Measurements from ENCODE around the gene DMD.

DMD gene

DNA sequence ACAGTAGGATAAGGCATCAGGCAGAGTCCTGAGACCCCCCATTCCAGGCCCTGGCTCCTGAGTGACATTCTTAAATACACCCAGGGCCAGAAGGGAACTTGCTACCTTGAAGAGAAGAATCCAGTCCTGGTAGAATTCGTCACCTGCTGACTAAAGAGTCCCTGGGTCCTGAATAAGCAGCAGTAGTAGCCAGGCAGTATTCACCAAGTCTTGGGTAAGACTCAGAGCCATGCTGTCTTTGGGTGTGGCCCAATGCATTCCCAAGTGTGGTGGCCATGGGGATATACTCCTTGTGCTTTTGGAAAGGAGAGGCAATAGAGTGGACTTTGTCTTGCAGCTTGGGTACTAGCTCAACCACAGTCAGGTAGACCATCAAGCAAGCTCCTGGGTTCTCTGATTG is 359.1 kb downstream of the DMD start:
- in situ Hi-C loops (cut with MboI; ENCODE audit: low sequenced_read_pairs, unreplicated experiment), result no loop called here
- DNase-seq (ENCODE audit: low spot score), result no peak
- TF ChIP-seq, protein P1, sequence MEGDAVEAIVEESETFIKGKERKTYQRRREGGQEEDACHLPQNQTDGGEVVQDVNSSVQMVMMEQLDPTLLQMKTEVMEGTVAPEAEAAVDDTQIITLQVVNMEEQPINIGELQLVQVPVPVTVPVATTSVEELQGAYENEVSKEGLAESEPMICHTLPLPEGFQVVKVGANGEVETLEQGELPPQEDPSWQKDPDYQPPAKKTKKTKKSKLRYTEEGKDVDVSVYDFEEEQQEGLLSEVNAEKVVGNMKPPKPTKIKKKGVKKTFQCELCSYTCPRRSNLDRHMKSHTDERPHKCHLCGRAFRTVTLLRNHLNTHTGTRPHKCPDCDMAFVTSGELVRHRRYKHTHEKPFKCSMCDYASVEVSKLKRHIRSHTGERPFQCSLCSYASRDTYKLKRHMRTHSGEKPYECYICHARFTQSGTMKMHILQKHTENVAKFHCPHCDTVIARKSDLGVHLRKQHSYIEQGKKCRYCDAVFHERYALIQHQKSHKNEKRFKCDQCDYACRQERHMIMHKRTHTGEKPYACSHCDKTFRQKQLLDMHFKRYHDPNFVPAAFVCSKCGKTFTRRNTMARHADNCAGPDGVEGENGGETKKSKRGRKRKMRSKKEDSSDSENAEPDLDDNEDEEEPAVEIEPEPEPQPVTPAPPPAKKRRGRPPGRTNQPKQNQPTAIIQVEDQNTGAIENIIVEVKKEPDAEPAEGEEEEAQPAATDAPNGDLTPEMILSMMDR (IDR thresholded peaks at IDR 0.05; ENCODE audit: borderline replicate concordance, control extremely low read depth, extremely low read depth, insufficient read depth, missing control alignments), result no peak

DNA sequence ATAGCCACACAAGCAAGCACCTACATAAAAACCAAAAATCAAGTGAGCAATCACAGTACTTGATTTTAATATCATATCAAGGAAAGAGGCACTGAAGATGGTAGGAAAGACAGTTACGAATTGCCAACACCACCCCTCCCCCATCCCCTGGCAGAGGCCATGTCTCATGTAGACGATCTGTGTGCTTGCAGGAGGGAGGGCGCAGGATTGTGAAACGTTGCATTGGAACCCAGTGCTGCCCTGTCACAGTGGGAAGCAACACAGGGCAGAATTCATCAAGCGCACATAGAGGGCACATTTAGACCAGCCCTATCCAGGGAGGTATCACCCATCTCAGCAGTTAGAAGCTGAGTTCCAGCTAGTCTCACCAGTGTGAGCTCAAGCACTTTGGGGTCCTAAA is 359.8 kb downstream of the DMD start:
- in situ Hi-C loops (cut with MboI; ENCODE audit: low sequenced_read_pairs, unreplicated experiment), result no loop called here
- DNase-seq (ENCODE audit: low spot score), result no peak

DNA sequence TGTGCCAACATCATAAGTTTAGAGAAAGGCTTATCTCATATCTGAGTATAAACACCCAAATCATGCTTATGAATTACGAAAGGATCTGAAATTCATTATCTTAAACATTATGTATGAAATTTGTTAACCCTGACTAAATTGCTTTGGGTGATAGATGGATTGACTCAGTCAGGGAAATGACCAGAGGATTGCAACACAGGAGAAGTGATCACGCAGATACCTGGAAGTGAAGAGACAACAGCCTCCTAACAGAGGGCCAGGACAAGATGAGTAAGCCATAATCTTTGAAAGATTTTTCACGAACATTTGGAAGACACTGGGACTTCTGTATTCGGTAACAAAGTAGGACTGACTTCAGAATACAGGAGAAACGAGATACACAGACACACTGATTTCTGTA is 363.4 kb downstream of the DMD start:
- TF ChIP-seq, protein P1 (IDR thresholded peaks at IDR 0.05; ENCODE audit: borderline replicate concordance, control extremely low read depth, extremely low read depth, insufficient read depth, missing control alignments), result no peak
- in situ Hi-C loops (cut with MboI; ENCODE audit: low sequenced_read_pairs, unreplicated experiment), result no loop called here
- DNase-seq (ENCODE audit: low spot score), result no peak

More for the DNA sequence above, 359.8 kb downstream of the DMD start:
- TF ChIP-seq, protein P1 (IDR thresholded peaks at IDR 0.05; ENCODE audit: borderline replicate concordance, control extremely low read depth, extremely low read depth, insufficient read depth, missing control alignments), result no peak

GRCh38 chrX:32842053-32842452 is 369.3 kb downstream of the DMD start:
- DNase-seq (ENCODE audit: low spot score), result no peak
- in situ Hi-C loops (cut with MboI; ENCODE audit: low sequenced_read_pairs, unreplicated experiment), result no loop called here
- TF ChIP-seq, protein P1 (IDR thresholded peaks at IDR 0.05; ENCODE audit: borderline replicate concordance, control extremely low read depth, extremely low read depth, insufficient read depth, missing control alignments), result no peak

DNA sequence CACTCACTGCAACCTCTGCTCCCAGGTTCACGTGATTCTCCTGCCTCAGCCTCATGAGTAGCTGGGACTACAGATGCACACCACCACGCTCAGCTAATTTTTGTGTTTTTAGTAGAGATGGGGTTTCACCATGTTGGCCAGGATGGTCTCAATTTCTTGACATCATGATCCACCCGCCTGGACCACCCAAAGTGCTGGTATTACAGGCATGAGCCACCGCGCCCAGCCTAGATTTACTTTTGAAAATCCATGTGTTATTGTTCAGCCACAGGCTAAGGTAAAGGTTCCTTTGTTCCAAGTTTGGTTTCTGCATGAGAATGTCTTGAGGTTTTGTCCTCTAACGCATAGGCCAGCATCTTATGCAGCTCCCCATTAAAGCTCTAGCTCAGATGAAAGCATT is 371.6 kb downstream of the DMD start:
- in situ Hi-C loops (cut with MboI; ENCODE audit: low sequenced_read_pairs, unreplicated experiment), result no loop called here
- no peak for DNase-seq (ENCODE audit: low spot score)
- TF ChIP-seq, protein P1 (IDR thresholded peaks at IDR 0.05; ENCODE audit: borderline replicate concordance, control extremely low read depth, extremely low read depth, insufficient read depth, missing control alignments), result no peak

GRCh38 chrX:32825009-32825408 is 386.3 kb downstream of the DMD start:
- in situ Hi-C loops (cut with MboI; ENCODE audit: low sequenced_read_pairs, unreplicated experiment), result no loop called here
- no peak for DNase-seq (ENCODE audit: low spot score)
- TF ChIP-seq, protein P1 (IDR thresholded peaks at IDR 0.05; ENCODE audit: borderline replicate concordance, control extremely low read depth, extremely low read depth, insufficient read depth, missing control alignments), result no peak

DNA sequence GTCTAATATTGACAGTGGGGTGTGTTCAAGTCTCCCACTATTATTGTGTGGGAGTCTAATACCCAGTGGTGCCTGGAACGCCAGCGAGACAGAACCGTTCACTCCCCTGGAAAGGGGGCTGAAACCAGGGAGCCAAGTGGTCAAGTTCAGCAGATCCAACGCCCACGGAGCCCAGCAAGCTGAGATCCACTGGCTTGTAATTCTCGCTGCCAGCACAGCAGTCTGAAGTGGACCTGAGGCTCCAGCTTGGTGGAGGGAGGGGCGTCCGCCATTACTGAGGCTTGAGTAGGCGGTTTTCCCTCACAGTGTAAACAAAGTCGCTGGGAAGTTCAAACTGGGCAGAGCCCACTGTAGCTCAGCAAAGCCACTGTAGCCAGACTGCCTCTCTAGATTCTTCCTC is 407.3 kb downstream of the DMD start:
- TF ChIP-seq, protein P1 (IDR thresholded peaks at IDR 0.05; ENCODE audit: borderline replicate concordance, control extremely low read depth, extremely low read depth, insufficient read depth, missing control alignments), result no peak
- in situ Hi-C loops (cut with MboI; ENCODE audit: low sequenced_read_pairs, unreplicated experiment), result no loop called here

More for the DNA sequence above, 407.3 kb downstream of the DMD start:
- DNase-seq (ENCODE audit: low spot score), result no peak

Measured in GM13976 (cell line).